ENCODE measurements around the gene GLCE.

Gene GLCE

GRCh38 chr15:69160141-69160993 is at the start of gene GLCE:
Gene GLCE, plus strand, starts transcription at chr15:69160635. Its CDS starts 95,172 bp downstream, at chr15:69255807.
- DNase-seq (ENCODE audit: low read depth in 2 of 2, low spot score in 1 of 2), result peak; percentile 71 to 83

DNA sequence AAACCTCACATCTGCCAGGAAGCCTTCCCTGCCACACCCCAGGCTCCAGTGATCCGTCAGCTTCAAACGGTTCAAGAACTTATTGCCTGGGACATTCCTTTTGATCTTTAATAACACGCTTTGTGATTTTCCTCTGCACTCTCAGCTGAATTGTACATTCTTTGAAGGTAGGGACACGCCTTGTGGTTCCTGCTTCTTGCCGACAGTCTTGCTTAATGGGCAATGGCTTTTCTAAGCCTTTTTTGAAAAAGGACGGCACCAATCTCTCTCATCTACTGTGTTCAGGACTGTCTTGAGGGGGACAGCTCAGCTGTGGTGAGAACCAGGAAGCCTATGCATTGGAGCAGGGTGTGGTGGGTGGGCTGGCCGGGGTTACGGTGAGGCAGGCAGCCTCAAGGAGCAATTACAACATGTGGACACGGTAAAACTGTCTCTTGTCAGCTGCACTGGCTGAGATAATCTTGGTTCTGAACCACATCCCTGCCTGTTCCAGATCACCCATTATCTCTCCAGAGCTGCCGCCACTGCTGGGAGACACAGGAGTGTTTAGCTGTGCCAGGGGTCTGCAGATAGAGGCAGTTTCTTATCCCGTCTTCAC is 46.0 kb upstream of the GLCE start:
- DNase-seq (ENCODE audit: low read depth in 2 of 2, low spot score in 1 of 2), result no peak

GRCh38 chr15:69115031-69115430 is 45.4 kb upstream of the GLCE start:
- DNase-seq (ENCODE audit: low read depth in 2 of 2, low spot score in 1 of 2), result no peak

DNA sequence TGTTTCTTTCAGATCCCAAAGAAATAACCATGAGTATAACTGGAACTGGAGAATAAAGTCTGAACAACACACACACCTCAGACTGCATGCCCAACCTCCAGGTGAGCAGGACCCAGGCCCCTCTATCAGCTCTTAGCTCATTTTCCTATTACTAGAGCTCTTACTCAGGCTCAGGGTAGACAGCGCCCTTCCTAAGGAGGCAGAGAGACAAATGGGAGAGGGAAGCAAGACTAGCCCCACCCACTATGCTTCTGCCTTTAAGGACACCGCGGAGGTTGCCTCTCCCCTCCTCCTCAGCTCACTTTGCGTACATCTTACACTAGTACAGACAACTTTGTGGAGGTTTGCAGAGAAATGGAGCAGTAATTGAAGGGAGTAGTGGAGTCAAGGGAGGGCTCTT is 44.0 kb upstream of the GLCE start:
- no peak for DNase-seq (ENCODE audit: low read depth in 2 of 2, low spot score in 1 of 2)

DNA sequence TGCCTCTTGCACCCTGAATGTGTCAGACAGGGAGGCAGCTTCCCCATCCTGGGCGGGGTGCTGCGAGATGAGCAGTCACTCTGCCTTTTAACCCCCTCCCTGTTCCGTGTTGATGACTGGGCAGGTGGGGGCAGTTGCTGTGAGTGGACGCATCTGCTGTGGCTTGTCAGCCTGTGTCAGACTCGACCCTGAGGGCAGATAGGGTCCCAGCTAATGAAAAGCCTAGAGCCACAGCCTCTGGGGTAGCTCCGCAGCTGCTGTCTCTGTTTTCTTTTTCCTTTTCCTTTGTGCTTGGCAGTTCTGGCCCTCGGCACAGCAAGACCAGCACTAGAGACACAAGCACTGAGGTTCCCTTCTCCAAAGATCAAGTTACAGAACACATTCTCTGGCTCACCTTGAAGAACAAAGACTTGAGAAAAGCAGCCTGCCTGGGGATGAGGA is 43.0 kb upstream of the GLCE start:
- no peak for DNase-seq (ENCODE audit: low read depth in 2 of 2, low spot score in 1 of 2)

- DNase-seq (ENCODE audit: low read depth in 2 of 2, low spot score in 1 of 2), result no peak
These were observed 42.3 kb upstream of the GLCE start for GRCh38 chr15:69118089-69118488.

DNA sequence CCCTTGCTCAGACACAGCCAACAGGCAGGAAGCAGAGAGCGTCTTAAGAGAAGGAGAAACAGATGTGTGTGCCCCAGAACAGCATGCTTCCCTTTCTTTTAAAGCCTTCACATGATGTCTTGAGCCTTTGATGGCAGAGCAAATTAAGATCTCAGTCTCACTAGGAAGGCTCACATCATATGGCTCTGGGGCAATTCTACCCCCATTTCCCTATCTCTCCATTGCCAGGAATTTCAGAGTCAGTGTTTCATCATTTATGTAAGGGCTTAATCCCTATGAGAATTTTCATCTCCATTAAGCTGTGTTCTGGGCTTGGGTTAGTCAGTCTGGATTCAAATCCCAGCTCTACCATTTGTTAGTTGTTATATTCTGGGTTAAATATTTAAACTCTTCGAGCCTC is 41.4 kb upstream of the GLCE start:
- no peak for DNase-seq (ENCODE audit: low read depth in 2 of 2, low spot score in 1 of 2)

DNA sequence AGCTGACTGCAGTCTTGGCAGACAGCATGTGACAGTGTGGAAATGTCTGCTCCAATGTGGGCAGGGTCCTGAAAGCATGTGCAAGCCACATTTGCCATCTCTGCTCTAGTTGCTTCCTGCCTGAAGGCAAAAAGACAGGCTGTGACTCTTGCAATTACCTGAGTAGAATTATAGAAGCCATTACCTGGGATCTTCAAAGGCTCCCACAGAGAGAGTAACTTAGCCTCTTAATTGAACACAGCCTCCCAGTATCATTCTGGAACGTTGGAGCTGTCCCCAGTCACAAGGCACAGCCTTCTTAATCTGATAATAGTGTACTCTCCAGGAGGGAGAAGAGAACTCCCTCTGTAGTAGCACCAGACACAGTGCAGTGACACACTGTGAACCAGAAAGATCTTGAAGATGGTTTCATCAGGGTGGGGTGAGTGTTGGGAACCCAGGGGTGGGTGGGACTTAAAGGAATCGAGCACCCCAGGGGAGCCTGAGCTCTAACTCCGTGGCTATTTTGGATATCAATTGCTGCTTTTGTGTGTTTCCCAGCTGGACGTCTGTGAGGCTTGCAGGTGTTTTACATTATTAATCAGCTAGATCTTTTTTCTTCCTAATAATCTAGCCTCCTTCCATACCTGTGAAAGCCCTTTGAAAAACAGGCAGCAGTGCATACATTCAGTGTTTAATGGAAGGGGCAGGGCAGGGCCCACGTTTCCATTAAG is 40.6 kb upstream of the GLCE start:
- no peak for DNase-seq (ENCODE audit: low read depth in 2 of 2, low spot score in 1 of 2)

DNA sequence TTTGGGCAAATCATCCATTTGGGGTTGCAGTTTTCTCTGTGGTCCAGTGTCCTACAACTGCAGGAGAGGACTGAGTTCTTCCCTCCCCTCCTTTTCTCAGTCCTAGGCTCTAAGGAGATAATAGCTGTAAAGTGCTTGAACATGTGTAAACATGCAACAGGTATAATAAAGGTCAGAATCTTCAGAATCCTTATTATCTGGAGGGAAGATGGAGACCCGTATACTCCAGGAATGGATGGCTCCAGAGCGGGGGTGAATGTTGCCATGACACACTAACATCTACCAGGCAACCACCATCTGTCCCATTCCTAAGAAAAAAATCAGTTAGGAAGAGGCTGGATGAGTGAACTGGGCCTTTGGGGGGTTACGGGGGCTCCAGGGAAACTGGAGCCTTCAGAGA is 39.7 kb upstream of the GLCE start:
- no peak for DNase-seq (ENCODE audit: low read depth in 2 of 2, low spot score in 1 of 2)

- no peak for DNase-seq (ENCODE audit: low read depth in 2 of 2, low spot score in 1 of 2)
These were observed 39.1 kb upstream of the GLCE start for GRCh38 chr15:69121198-69121828.

- no peak for DNase-seq (ENCODE audit: low read depth in 2 of 2, low spot score in 1 of 2)
These were observed 35.2 kb upstream of the GLCE start for GRCh38 chr15:69125236-69125635.

DNA sequence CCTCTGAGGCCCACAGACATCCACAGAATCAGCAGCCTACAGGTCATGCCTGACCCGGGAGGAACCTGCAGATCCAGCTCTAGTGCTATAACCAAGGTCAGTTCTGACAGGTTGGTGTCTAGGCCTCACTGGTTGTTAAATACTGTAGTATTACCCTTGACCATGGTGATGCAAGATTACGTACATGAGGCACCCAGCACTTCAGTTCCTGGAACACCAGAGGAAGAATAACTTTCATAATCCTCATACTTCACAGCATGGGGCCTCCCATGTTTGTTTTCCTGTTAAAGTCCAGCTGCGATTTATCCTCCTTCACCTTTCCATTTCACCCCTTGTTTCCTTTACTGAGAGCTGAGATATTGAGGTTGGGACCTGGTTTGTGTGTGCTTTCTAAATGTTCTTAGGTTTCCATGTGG is 34.4 kb upstream of the GLCE start:
- no peak for DNase-seq (ENCODE audit: low read depth in 2 of 2, low spot score in 1 of 2)

GRCh38 chr15:69127306-69127705 is 33.1 kb upstream of the GLCE start:
- no peak for DNase-seq (ENCODE audit: low read depth in 2 of 2, low spot score in 1 of 2)

- no peak for DNase-seq (ENCODE audit: low read depth in 2 of 2, low spot score in 1 of 2)
These were observed 31.6 kb upstream of the GLCE start for GRCh38 chr15:69128667-69129311.

DNA sequence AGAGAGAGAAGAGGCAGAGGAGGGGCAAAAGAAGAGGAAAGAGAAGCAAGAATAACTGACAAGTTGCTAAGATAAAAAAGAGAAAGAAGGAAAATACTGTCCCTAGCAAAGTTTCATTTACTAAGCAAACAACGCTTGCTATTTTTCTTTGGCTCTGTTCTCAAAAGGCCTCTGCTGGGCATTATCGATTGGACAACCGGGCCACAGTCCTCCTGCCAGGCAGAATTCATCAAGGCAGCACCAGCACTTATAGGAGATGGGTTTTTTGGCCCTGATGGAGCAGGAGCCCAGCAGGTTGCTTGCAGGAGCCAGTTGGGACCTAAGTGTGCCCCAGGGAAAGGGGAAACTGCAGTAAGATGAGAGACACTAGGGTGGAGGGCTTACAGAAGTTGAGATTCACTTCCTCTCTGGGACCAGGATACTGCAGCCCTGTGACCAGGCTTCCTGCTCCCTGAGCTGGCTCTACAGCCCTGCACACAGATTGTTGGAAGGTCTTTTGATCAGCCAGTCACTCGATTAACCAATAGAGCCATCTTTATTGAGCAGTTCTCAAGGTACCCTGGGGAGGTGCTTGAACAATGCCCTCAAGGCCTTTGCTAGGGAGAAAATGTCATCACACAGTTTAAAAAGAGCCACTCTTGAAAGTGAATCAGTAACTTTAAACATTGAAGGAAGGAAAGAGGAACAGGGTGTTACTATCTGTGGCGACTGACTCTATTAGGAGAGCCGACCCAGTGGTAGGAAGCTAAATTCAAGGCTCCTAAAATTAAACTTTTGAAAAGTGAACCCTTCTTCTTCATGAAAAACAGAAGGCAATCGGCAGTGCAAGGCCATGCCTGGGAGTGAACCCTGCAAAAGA is 28.8 kb upstream of the GLCE start:
- DNase-seq (ENCODE audit: low read depth in 2 of 2, low spot score in 1 of 2), result no peak

DNA sequence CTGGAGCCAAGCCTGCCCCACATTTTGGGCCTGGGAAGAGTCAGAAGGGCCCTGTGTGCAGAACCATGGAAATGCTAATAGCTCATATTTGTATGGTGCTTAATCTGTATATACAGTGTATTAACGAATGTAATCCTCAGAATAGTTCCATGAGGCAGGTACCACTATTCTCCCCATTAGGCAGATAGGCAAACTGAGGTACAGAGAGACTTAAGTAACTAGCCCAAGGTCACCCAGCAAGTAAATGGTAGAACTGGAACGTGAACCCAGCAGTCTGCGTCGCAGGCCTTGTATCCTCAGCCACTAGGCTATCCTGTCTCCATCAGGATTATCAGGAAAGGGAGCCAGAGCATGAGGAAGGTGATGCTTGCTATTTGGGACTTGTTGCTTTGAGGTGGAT is 28.0 kb upstream of the GLCE start:
- DNase-seq (ENCODE audit: low read depth in 2 of 2, low spot score in 1 of 2), result no peak

DNA sequence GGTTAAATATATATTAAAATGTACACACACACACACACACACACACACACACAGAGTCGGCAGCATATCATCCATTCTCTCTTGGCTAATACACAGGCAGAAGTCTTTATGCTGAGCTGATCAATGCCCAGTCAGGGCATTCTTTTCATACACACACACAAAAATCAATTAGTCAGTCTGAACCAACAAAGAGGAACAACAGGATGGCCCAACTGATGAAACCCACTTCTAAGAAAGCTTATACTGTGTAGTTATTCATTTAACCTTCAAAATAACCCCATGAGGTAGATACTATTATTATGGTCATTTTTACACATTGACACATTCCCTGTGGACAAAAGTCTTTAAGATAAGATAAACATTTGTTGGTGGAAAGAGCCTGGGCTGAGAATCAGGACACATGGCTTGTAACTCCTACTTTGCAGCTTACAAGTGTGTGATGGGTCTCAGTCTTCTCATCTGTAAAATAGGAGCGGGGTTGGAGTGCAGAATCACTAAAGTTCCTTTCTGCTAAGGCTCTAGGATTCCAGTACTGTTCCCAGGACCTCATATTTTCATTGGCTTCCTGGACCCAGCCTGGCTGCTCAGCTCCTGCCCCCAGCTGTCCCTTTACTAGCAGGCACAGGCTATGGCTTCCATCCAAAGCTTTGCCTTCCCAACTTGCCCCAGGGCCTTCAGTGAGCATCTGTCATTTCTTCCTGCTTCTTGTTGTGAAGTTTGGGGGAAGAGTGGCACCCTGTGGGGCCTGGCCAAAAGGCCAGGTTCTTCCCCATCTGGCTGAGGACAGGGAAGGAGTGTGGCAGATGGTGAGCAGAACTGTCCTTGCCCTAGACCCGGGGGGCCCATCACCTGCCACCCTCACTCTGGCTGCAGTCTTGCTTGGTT is 27.2 kb upstream of the GLCE start:
- DNase-seq (ENCODE audit: low read depth in 2 of 2, low spot score in 1 of 2), result no peak

DNA sequence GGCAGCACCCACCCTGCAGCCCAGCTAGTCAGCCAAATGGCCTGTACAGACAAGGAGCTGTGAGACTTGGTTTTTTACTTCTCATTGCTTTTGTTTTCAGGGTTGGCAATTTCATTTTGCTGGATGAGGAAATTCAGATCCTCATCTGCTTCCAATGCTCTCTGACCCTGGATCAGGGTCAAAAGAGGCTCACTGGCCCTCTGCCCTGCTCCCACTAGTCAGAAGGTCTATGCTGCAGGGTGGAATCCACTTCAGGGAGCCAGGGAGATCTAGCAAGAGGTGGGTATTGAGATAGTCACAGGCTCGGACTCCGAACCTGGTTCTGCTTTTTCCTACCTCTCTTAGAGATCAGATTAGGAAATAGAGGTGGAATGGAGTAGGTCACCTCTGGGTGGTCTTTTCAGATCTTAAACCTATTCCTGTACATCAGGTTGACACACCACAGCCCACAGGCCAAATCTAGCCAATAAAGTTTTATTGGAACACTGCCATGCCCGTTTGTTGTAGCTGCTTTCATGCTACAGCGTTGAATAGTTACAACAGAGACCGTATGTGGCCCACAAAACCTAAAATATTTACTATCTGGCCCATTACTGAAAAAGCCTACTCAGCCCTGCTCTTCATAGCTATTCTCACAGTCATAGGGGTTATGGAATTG is 26.4 kb upstream of the GLCE start:
- no peak for DNase-seq (ENCODE audit: low read depth in 2 of 2, low spot score in 1 of 2)

GRCh38 chr15:69134791-69135190 is 25.6 kb upstream of the GLCE start:
- no peak for DNase-seq (ENCODE audit: low read depth in 2 of 2, low spot score in 1 of 2)
